NCI-H1694 (cell line): ENCODE data around the gene ARHGAP45.
"Not testable (repeated sequence)": the region's sequence is repeated elsewhere in the genome, so short reads cannot be mapped to it uniquely, and the experiment has no call there.

Source experiments
- DNase-seq: peaks from one replicate; lab custom pipeline; 2025; lab: John Stamatoyannopoulos, UW

ARHGAP45 gene

GRCh38 chr19:1118999-1119398 is 52.0 kb downstream of the ARHGAP45 start:
- DNase-seq, result no peak

DNA sequence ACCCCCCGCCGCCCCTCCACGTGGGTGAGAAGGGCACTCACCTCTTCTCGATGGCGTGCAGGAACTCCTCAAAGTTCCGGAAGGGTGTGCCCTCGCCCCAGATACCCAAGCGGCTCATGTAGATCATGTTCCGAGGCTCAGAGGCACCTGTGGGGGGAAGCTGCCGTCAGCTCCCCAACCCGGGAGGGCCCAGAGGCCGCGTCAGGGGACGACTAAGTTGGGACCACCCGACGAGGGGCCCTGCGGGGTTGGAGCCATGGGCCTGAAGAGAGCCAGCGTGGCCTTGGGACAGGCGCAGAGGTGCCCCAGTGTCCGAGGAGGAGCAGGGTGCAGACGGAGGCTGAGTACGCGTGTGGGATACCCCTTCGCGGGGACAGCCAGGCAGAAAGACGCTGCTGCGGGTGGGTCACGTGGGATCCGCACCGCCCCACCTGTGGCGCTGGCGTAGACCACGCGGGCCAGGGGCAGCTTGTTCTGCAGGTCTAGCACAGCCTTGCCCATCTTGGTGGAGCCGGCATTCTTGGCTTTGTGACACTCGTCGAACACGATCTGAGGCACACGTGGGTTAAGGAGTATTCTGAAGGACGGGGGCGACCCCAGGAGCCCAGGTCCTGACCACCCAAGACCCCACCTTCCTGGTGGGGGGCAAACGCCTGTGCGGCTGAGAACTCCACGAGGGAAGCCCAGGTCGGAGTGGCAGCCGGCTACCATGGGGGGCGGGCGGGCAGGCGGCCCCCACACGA is 52.7 kb downstream of the ARHGAP45 start:
- no peak for DNase-seq

GRCh38 chr19:1121395-1121794 is 54.4 kb downstream of the ARHGAP45 start:
- no peak for DNase-seq

- DNase-seq, result no peak
These were observed 55.3 kb downstream of the ARHGAP45 start for GRCh38 chr19:1122021-1122971.

DNA sequence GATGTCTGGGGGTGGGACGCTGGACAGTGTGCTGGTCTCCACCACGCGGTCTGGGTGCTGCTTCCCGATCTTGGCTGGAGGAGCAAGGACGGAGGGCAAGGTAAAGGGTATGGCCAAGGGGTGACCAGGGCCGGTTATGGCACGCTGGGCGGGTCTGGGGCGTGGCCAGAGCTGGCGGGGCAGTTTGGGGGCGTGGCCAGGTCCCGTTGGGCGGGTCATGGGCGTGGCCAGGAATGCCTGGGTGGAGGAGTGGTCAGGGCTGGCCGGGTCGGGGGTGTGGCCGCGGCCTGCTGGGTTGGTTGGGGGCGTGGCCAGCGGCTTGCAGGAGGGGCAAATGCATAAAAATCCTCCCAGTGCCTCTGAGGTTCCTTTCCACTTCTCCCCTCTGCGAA is 56.0 kb downstream of the ARHGAP45 start:
- DNase-seq, result no peak

DNA sequence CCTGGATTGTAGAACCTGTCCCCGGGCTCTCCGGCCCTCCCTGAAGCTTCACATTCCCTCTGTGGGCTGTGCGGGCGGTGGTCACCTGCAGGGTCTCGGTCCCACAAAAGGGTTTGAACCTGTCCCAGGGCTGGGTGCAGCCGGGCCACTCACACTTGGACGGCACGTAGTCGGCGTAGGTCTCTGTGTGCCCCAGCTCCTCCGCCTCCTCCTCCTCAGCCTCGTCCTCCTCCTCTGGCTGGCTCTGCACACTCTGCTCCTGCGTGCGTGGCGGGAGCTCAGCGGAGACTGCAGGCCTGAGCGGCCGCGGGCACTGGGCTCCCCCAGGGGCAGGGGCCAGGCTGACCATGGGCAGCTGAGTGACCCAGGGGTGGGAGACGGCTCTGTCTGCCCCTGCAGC is 56.4 kb downstream of the ARHGAP45 start:
- no peak for DNase-seq

DNA sequence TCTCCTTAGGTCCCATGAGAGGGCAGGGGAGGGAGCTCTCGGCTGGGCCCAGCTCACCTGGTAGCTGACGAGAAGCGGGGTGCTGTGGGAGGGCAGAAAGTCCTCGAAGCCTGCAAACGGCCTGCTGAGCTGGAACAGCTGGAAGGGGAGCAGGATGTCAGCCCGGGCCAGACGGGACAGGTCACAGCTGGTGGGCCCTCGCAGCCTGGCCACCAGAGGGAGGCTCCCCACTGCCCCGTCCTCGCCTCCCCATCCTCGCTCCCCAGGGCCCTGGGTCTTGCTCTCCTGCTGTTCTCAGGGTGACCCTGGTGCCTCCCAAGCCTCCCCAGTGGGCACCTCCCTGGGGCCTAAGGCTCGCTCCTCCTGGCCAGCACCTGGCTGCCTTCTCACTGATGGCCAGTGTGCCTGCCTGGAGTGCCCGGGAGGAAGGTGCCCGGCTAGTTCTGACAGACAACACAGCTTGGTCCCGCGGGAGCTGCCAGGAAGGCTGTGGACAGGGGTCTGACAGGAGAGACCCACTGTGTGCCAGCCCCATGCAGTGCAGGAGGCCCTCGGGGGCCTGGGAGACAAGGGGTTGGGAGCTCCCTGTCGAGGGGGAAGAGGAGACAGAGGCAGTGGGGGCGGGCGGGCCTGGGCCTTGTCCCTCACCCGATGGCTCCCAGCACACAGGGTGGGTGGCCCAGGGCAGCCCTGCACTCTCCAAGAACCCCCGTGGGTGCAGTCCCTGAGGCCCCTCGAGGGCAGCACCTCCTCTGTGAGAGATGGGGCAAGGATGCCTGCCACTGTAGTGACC is 57.1 kb downstream of the ARHGAP45 start:
- DNase-seq, result no peak

GRCh38 chr19:1125601-1126467 is 58.9 kb downstream of the ARHGAP45 start:
- DNase-seq, result no peak

GRCh38 chr19:1126984-1127760 is 60.2 kb downstream of the ARHGAP45 start:
- DNase-seq, result no peak

GRCh38 chr19:1128106-1128505 is 61.1 kb downstream of the ARHGAP45 start:
- no peak for DNase-seq

GRCh38 chr19:1129084-1129483 is 62.1 kb downstream of the ARHGAP45 start:
- not testable (repeated sequence) for DNase-seq

- DNase-seq, result no peak
These were observed 62.6 kb downstream of the ARHGAP45 start for GRCh38 chr19:1129535-1129934.

- DNase-seq, result no peak
These were observed 64.1 kb downstream of the ARHGAP45 start for GRCh38 chr19:1130771-1131717.

GRCh38 chr19:1131718-1132551 is 65.0 kb downstream of the ARHGAP45 start:
- no peak for DNase-seq

DNA sequence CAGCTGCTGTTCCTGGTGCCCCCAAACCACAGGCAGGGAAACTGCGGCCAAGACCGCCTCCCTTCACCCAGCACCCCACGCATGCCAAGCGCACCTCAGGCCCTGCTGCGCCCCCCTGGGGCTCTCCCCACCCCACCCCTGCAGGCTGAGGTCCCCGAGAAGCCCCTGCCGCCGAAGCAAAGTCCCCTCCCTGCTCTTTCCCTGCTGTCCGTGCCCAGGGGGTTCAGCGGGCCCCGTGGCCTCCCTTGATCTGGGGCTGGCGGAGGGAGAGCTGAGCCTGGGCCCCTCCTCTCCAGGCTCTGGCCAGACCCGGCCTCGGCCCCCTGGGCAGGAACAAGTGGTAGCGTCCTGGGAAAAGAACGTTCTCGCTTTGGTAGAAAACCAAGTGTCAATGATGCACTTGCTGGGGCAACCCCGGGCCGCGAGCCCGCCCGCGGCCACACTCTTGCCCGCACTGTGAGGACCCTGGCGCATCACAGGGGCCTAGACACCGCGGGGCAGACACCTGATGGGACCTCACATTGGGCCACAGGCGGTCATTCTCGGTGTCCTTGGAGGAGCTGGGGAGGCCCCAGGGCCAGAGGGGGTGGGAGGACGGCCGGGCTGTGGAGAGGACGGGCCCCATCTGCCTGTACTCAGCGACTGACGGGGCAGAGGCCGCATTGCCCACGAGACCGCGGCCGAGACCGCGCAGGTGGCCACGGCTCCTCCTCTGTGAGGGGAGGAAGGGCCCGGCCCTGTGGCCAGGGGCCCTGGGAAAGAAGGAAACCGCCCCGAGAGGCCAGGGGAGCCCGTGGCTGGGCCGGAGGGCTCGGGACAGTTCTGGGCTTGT is 65.8 kb downstream of the ARHGAP45 start:
- DNase-seq, result no peak

DNA sequence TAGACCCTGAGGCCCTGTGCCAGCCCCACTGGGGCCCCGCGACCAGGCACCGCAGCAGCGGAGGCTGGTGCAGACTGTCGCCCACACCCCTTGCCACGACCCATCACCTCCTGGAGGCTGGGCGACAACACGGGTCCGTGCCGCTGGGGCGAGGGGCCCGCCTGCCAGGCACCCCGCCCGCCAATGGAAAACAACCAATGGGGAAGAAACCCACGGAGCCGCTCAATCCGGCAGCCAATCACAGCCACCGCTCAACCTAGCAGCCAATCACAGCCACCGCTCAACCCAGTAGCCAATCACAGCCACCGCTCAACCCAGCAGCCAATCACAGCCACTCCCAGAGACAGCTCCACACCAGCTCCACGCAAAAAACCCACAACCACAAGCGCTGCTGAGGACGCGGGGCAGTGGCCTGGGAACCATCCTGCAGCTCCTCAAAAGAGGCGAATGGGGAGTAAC is 66.5 kb downstream of the ARHGAP45 start:
- DNase-seq, result no peak

- DNase-seq, result no peak
These were observed 67.5 kb downstream of the ARHGAP45 start for GRCh38 chr19:1134431-1134830.
